Small intestine (tissue), 7 donors: ENCODE results near the gene KLK14. TPM values are rescaled to one million over a fixed set of nuclear protein-coding genes. Genes with fewer than 3 reads are reported as not detected.
A peak's percentile ranks its signal among the peaks of the same experiment; 100 is the strongest.

Experiments
- DNase-seq, 2 donors: peaks; one replicate each; pipeline versions ENCODE4 v3.0.0 to v3.0.0-alpha.2; 2013
- FAIRE-seq: peaks from 2 replicates; lab custom pipeline; 2012; peaks lifted over from hg19 to GRCh38; lab: Jason Lieb, UNC
- H3K27ac ChIP-seq, 3 donors: one replicate each; pipeline ENCODE4 v1.5.1; 2013; ENCODE audit warnings: low read length in 2 of 3, mild to moderate bottlenecking in 2 of 3, control low read depth in 1 of 3, inconsistent platforms in 1 of 3, low read depth in 1 of 3, moderate library complexity in 1 of 3
- H3K27me3 ChIP-seq, 3 donors: one replicate each; pipeline ENCODE4 v1.6.1; 2013; ENCODE audit warnings: low read length in 3 of 3, inconsistent platforms in 1 of 3; ENCODE audit not compliant: control insufficient read depth in 3 of 3, insufficient read depth in 3 of 3
- H3K36me3 ChIP-seq, 3 donors: one replicate each; pipeline ENCODE4 v1.6.1; 2013; ENCODE audit warnings: low read length in 3 of 3, inconsistent platforms in 1 of 3, low read depth in 1 of 3, mild to moderate bottlenecking in 1 of 3, moderate library complexity in 1 of 3; ENCODE audit not compliant: control insufficient read depth in 3 of 3, insufficient read depth in 2 of 3
- H3K4me1 ChIP-seq, 3 donors: one replicate each; pipeline ENCODE4 v1.6.1; 2013; ENCODE audit warnings: low read length in 2 of 3, inconsistent platforms in 1 of 3, low read depth in 1 of 3, mild to moderate bottlenecking in 1 of 3, moderate library complexity in 1 of 3; ENCODE audit not compliant: control insufficient read depth in 3 of 3, insufficient read depth in 2 of 3
- H3K4me3 ChIP-seq, 3 donors: one replicate each; pipeline ENCODE4 v1.5.1; 2013; ENCODE audit warnings: low read length in 3 of 3, control low read depth in 1 of 3, inconsistent platforms in 1 of 3, low read depth in 1 of 3, mild to moderate bottlenecking in 1 of 3, moderate library complexity in 1 of 3
- H3K9me3 ChIP-seq, 2 donors: one replicate each; pipeline ENCODE4 v1.6.1; 2013; ENCODE audit warnings: low read depth in 1 of 2, low read length in 1 of 2; ENCODE audit not compliant: control insufficient read depth in 2 of 2, insufficient read depth in 1 of 2
- WGBS, 3 donors: extraction: QIAGEN DNeasy Blood & Tissue Kit; methylation state at CpG; one replicate each; pipeline ENCODE4 v1.1.7; 2013; 5-methylcytosine and 5-hydroxymethylcytosine counted together
- polyA plus RNA-seq, 4 donors: library from polyadenylated mRNA; stranded (reverse) in 3 of 4; unstranded in 1 of 4; fragments of 200-250 nt in 3 of 4; fragments of 120-200 nt in 1 of 4; gene quantifications; one replicate each; pipeline versions ENCODE4 v1.2.1 to v1.2.3, GENCODE V29; 2013
- donor health status: healthy with polysubstance abuse.
- donor health status: control.
- donor health status: control.
- donor health status: Bipolar disorder and iron deficiency.
- donor health status: healthy.

The KLK14 gene
- polyA plus RNA-seq, 4 donors: 0.07 to 0.22 TPM; not detected in 2

- H3K4me3 ChIP-seq: no peak overlapping the region
- H3K27me3 ChIP-seq: no peaks in the 10 kb centered on the region
- FAIRE-seq (no peak), DNase-seq (no peak)
- no peak overlapping the region for H3K27ac ChIP-seq
- peaks cover 0 to 37% (median 8%) of the 10 kb centered on the region in 3 donors for H3K36me3 ChIP-seq
- H3K4me1 ChIP-seq: peaks cover 0 to 5% (median 0%) of the 10 kb centered on the region in 3 donors
- H3K9me3 ChIP-seq: no peaks in the 10 kb centered on the region
- WGBS, 3 donors: 86 to 95% (median 89%) methylated on average over 7 of the region's 7 CpGs
Observed at GRCh38 chr19:51102991-51103390, 20.3 kb upstream of the KLK14 start.

GRCh38 chr19:51101171-51101865 lies 18.6 kb upstream of the KLK14 start:
- Histone ChIP-seq H3K4me1 (no peaks in the 10 kb centered on the region), H3K9me3 (no peaks in the 10 kb centered on the region), H3K27ac (no peak overlapping the region), H3K27me3 (no peaks in the 10 kb centered on the region), H3K36me3 (peaks cover 0 to 44% (median 8%) of the 10 kb centered on the region in 3 donors), H3K4me3 (no peak overlapping the region)
- 48 to 70% (median 62%) methylated on average over 5 of the region's 5 CpGs for WGBS, 3 donors
- DNase-seq (no peak), FAIRE-seq (no peak)

GRCh38 chr19:51100601-51101000 lies 17.9 kb upstream of the KLK14 start:
- H3K27me3 ChIP-seq: no peaks in the 10 kb centered on the region
- H3K9me3 ChIP-seq: no peaks in the 10 kb centered on the region
- H3K36me3 ChIP-seq: peaks cover 0 to 38% (median 8%) of the 10 kb centered on the region in 3 donors
- DNase-seq (no peak), FAIRE-seq (no peak)
- no peaks in the 10 kb centered on the region for H3K4me1 ChIP-seq
- WGBS, 3 donors: 59 to 75% (median 63%) methylated on average over 3 of the region's 3 CpGs
- no peak overlapping the region for H3K27ac ChIP-seq
- no peak overlapping the region for H3K4me3 ChIP-seq

GRCh38 chr19:51099047-51099382 lies 16.3 kb upstream of the KLK14 start:
- FAIRE-seq: no peak
- H3K4me3 ChIP-seq: no peak overlapping the region
- 70 to 97% (median 96%) methylated on average over 18 to 22 of the region's 22 CpGs for WGBS, 3 donors

DNA sequence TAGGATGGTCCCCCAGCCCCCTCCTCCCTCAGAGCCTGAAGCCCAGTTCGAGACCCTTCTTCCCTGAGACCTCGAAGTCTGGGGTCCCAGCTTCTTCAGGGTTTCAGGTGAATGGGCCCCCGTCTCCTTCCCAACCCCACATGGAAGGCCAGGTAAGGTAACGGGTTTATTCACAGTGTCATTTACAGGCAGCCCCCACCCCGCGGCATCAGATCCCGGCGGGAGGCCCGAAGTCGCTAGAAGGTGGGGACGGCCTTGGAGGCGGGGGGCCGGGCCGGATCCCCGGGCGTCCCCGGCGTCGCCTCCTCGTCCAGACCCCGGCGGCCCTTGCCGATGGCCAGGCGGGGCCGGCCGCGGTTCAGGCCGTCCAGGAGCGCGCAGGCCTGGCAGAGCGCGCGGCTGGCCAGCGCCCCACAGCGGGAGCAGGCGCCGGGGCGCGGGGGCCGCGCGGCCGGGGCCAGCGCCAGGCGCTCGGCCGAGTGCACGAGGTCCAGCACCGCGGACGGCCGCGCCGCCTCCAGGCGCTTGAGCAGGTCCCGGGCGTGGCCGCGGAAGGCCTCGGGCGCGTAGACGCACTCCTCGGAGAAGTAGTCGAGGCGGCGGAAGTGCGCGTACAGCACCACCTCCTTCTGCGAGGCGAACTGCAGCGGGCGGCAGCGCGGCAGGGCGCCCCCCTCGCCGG lies 15.8 kb upstream of the KLK14 start:
- no peak for FAIRE-seq
- no peak overlapping the region for H3K27ac ChIP-seq
- 69 to 95% (median 93%) methylated on average over 62 to 78 of the region's 78 CpGs for WGBS, 3 donors

More at GRCh38 chr19:51099047-51099382, 16.3 kb upstream of the KLK14 start:
- H3K27ac ChIP-seq: no peak overlapping the region
- H3K27me3 ChIP-seq: no peaks in the 10 kb centered on the region
- no peaks in the 10 kb centered on the region for H3K4me1 ChIP-seq
- H3K9me3 ChIP-seq: no peaks in the 10 kb centered on the region
- H3K36me3 ChIP-seq: peaks cover 0 to 28% (median 8%) of the 10 kb centered on the region in 3 donors
- no peak for DNase-seq

DNA sequence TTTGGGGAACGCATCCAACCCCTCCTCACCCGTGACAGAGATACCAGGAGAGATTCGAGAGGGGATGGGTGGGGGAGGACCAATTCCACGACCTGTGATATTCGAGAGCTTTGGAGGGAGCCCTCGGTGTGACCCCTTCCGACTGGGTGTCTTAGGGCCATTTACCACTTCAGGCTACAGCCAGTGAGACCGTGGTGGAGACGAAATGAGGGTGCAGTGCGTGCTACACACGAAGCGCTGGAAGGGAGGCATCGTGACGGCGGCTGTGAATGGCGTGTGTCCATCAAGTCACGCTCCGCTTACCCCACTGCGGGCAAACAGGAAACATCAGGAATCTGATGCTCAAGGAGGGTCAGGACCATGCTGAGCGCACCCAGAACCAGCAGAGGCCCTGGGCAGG lies 15.1 kb upstream of the KLK14 start:
- 84 to 88% (median 87%) methylated on average over 20 of the region's 20 CpGs for WGBS, 3 donors
- no peak for DNase-seq
- FAIRE-seq: no peak

More for the DNA sequence above, 15.8 kb upstream of the KLK14 start:
- Histone ChIP-seq H3K9me3 (no peaks in the 10 kb centered on the region), H3K4me3 (no peak overlapping the region), H3K4me1 (no peaks in the 10 kb centered on the region), H3K27me3 (no peaks in the 10 kb centered on the region), H3K36me3 (peaks cover 0 to 24% (median 8%) of the 10 kb centered on the region in 3 donors)
- peak in 1 of 2 donors; percentile 17 for DNase-seq

DNA sequence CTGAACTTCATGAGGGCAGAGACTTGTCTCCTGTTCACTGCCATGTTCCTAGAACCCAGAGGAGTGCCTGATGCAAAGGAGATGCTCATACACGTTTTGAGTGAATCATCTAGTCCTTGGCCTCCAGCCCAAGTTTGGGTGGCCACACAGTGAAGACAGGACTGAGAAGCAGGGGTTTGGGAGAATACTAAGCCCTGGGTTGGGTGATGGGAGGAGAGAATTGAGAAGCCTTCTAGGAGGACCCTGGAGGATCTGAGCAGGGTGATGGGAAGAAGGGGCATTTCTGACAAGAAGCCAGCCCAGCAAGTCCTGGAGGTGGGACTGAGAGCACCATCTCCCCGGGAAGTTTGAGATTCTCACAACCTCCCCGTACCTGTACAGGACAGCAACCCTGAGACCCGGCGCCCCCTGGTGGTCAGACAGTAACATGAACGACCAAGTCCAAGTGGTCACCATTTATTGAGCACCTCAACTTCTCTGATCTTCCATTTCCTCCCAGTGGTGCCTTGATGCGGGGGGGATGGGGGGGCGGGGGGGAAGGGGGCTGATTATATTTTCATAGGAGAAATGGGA lies 14.6 kb upstream of the KLK14 start:
- no peak for FAIRE-seq
- Histone ChIP-seq H3K27me3 (no peaks in the 10 kb centered on the region), H3K9me3 (no peaks in the 10 kb centered on the region), H3K4me1 (no peaks in the 10 kb centered on the region), H3K27ac (no peak overlapping the region), H3K4me3 (no peak overlapping the region), H3K36me3 (peaks cover 0 to 18% (median 2%) of the 10 kb centered on the region in 3 donors)
- DNase-seq: peak; percentile 43 to 58
- 10 to 14% (median 13%) methylated on average over 8 of the region's 8 CpGs for WGBS, 3 donors

More for the DNA sequence above, 15.1 kb upstream of the KLK14 start:
- no peaks in the 10 kb centered on the region for H3K27me3 ChIP-seq
- H3K9me3 ChIP-seq: no peaks in the 10 kb centered on the region
- H3K4me3 ChIP-seq: no peak overlapping the region
- H3K4me1 ChIP-seq: no peaks in the 10 kb centered on the region
- H3K36me3 ChIP-seq: peaks cover 0 to 22% (median 7%) of the 10 kb centered on the region in 3 donors
- no peak overlapping the region for H3K27ac ChIP-seq

GRCh38 chr19:51096473-51097165 lies 13.9 kb upstream of the KLK14 start:
- WGBS, 3 donors: 74 to 88% (median 84%) methylated on average over 6 of the region's 6 CpGs
- no peak for DNase-seq
- H3K4me1 ChIP-seq: no peaks in the 10 kb centered on the region
- FAIRE-seq: no peak
- no peak overlapping the region for H3K4me3 ChIP-seq
- no peaks in the 10 kb centered on the region for H3K27me3 ChIP-seq
- H3K27ac ChIP-seq: no peak overlapping the region
- H3K9me3 ChIP-seq: no peaks in the 10 kb centered on the region
- H3K36me3 ChIP-seq: peaks cover 0 to 15% (median 2%) of the 10 kb centered on the region in 3 donors
